H9 (cell line): ENCODE data around the gene MAP3K5. TPM values are rescaled to one million over a fixed set of nuclear protein-coding genes. Genes with fewer than 3 reads are reported as not detected.

ENCODE experiments used
- DNase-seq: peaks from one replicate; pipeline ENCODE4 v3.0.0-alpha.2; 2017
- H2AFZ ChIP-seq: one replicate; pipeline ENCODE4 v1.6.1; 2013; ENCODE audit warnings: mild to moderate bottlenecking, low read length, control low read depth, moderate library complexity
- H2AK5ac ChIP-seq: 2 replicates; pipeline ENCODE4 v1.6.1; 2013; ENCODE audit warnings: low read length, control low read depth, mixed read lengths; ENCODE audit not compliant: insufficient read length
- H2BK120ac ChIP-seq: one replicate; pipeline ENCODE4 v1.6.1; 2013; ENCODE audit warnings: low read depth, mild to moderate bottlenecking, low read length, control low read depth, inconsistent platforms; ENCODE audit not compliant: poor library complexity, severe bottlenecking
- H2BK12ac ChIP-seq: 2 replicates; pipeline ENCODE4 v1.6.1; 2013; ENCODE audit warnings: low read length, control low read depth, mixed read lengths, low read depth; ENCODE audit not compliant: insufficient read length
- H2BK15ac ChIP-seq: 2 replicates; pipeline ENCODE4 v1.6.1; 2013; ENCODE audit warnings: low read depth, low read length, control low read depth
- H2BK20ac ChIP-seq: one replicate; pipeline ENCODE4 v1.6.1; 2013; ENCODE audit warnings: low read depth, mild to moderate bottlenecking, low read length, control low read depth, inconsistent platforms; ENCODE audit not compliant: poor library complexity, severe bottlenecking
- H2BK5ac ChIP-seq: 2 replicates; pipeline ENCODE4 v1.6.1; 2013; ENCODE audit warnings: low read length, control low read depth, mixed read lengths; ENCODE audit not compliant: insufficient read length
- H3K14ac ChIP-seq: 2 replicates; pipeline ENCODE4 v1.6.1; 2013; ENCODE audit warnings: low read length, control low read depth; ENCODE audit not compliant: insufficient read depth
- H3K18ac ChIP-seq: 2 replicates; pipeline ENCODE4 v1.6.1; 2013; ENCODE audit warnings: low read depth, mild to moderate bottlenecking, mixed read lengths, low read length, control low read depth; ENCODE audit not compliant: insufficient read length
- H3K23ac ChIP-seq: 2 replicates; pipeline ENCODE4 v1.6.1; 2013; ENCODE audit warnings: low read length, control low read depth, mixed read lengths, low read depth; ENCODE audit not compliant: insufficient read length
- H3K23me2 ChIP-seq: 2 replicates; pipeline ENCODE4 v1.6.1; 2013; ENCODE audit warnings: low read depth, mild to moderate bottlenecking, mixed read lengths, low read length, control low read depth; ENCODE audit not compliant: insufficient read length, poor library complexity, severe bottlenecking
- H3K27ac ChIP-seq: 2 replicates; pipeline ENCODE4 v1.5.1; 2013; ENCODE audit warnings: low read length, control low read depth, mixed read lengths, low read depth; ENCODE audit not compliant: insufficient read length
- H3K27me3 ChIP-seq: 2 replicates; pipeline ENCODE4 v1.6.1; 2013; ENCODE audit warnings: low read length, control low read depth, inconsistent platforms; ENCODE audit not compliant: insufficient read depth
- H3K4ac ChIP-seq: 2 replicates; pipeline ENCODE4 v1.6.1; 2013; ENCODE audit warnings: low read depth, mild to moderate bottlenecking, control low read depth, inconsistent platforms, low read length, moderate library complexity
- H3K4me1 ChIP-seq: 2 replicates; pipeline ENCODE4 v1.6.1; 2013; ENCODE audit warnings: low read length, control low read depth, inconsistent platforms; ENCODE audit not compliant: insufficient read depth
- H3K4me2 ChIP-seq: 2 replicates; pipeline ENCODE4 v1.6.1; 2013; ENCODE audit warnings: low read length, control low read depth, mixed read lengths; ENCODE audit not compliant: insufficient read length, insufficient read depth
- H3K56ac ChIP-seq: 2 replicates; pipeline ENCODE4 v1.6.1; 2013; ENCODE audit warnings: low read depth, mild to moderate bottlenecking, mixed read lengths, low read length, control low read depth; ENCODE audit not compliant: insufficient read length
- H3K79me1 ChIP-seq: 2 replicates; pipeline ENCODE4 v1.6.1; 2013; ENCODE audit warnings: low read depth, mild to moderate bottlenecking, moderate library complexity, low read length, control low read depth, inconsistent platforms; ENCODE audit not compliant: insufficient read depth, poor library complexity, severe bottlenecking
- H3K79me2 ChIP-seq: 2 replicates; pipeline ENCODE4 v1.6.1; 2013; ENCODE audit warnings: low read length, control low read depth, inconsistent platforms; ENCODE audit not compliant: insufficient read depth
- H3K9ac ChIP-seq: 2 replicates; pipeline ENCODE4 v1.6.1; 2013; ENCODE audit warnings: low read length, control low read depth, mixed read lengths; ENCODE audit not compliant: insufficient read length; ENCODE audit errors: extremely low read depth
- H3K9me3 ChIP-seq: one replicate; pipeline ENCODE4 v1.6.1; 2013; ENCODE audit warnings: low read depth, low read length, inconsistent platforms; ENCODE audit not compliant: control insufficient read depth
- H3T11ph ChIP-seq: one replicate; pipeline ENCODE4 v1.6.1; 2013; ENCODE audit warnings: mild to moderate bottlenecking, low read length, control low read depth, inconsistent platforms
- H4K20me1 ChIP-seq: one replicate; pipeline ENCODE4 v1.6.1; 2013; ENCODE audit not compliant: control insufficient read depth, insufficient read length, insufficient read depth
- H4K5ac ChIP-seq: 2 replicates; pipeline ENCODE4 v1.6.1; 2013; ENCODE audit warnings: low read depth, mild to moderate bottlenecking, mixed read lengths, low read length, control low read depth; ENCODE audit not compliant: insufficient read length
- H4K8ac ChIP-seq: replicated peaks from 2 replicates; pipeline ENCODE4 v1.6.1; 2013; ENCODE audit warnings: low read length, control low read depth, mixed read lengths, low read depth; ENCODE audit not compliant: insufficient read length
- H4K91ac ChIP-seq: 2 replicates; pipeline ENCODE4 v1.6.1; 2013; ENCODE audit warnings: low read depth, mild to moderate bottlenecking, moderate library complexity, mixed read lengths, low read length, control low read depth; ENCODE audit not compliant: insufficient read length
- H3K27ac Mint-ChIP-seq, 3 experiments: 2 replicates in 2 of 3; 3 replicates in 1 of 3; pipeline ENCODE4 v1.8.0; 2020 to 2021; ENCODE audit warnings: mixed read lengths in 3 of 3, mild to moderate bottlenecking in 1 of 3, moderate library complexity in 1 of 3
- H3K27me3 Mint-ChIP-seq: 2 replicates; pipeline ENCODE4 v1.8.0; 2021; ENCODE audit warnings: low read depth, mild to moderate bottlenecking, moderate library complexity, mixed read lengths
- H3K36me3 Mint-ChIP-seq, 3 experiments: 2 replicates in 2 of 3; 3 replicates in 1 of 3; pipeline ENCODE4 v1.8.0; 2020 to 2021; ENCODE audit warnings: low read depth in 3 of 3, mixed read lengths in 3 of 3; ENCODE audit not compliant: insufficient read depth in 1 of 3
- H3K4me1 Mint-ChIP-seq, 2 experiments: 2 replicates each; pipeline ENCODE4 v1.8.0; 2020; ENCODE audit warnings: mixed read lengths in 2 of 2
- H3K4me3 Mint-ChIP-seq, 2 experiments: 2 replicates in 1 of 2; 3 replicates in 1 of 2; pipeline ENCODE4 v1.8.0; 2020 to 2021; ENCODE audit warnings: mild to moderate bottlenecking in 2 of 2, mixed read lengths in 2 of 2, moderate library complexity in 1 of 2
- H3K9me3 Mint-ChIP-seq, 2 experiments: 2 replicates in 1 of 2; 3 replicates in 1 of 2; pipeline ENCODE4 v1.8.0; 2020; ENCODE audit warnings: mild to moderate bottlenecking in 2 of 2, mixed read lengths in 2 of 2, moderate library complexity in 1 of 2
- CTCF ChIP-seq: fragments of 200-600 bp; sonication (generic); conservative IDR thresholded peaks from 3 replicates; pipeline ENCODE4 v1.8.0; 2021; ENCODE audit warnings: antibody characterized with exemption, mild to moderate bottlenecking
- WGBS: extraction: QIAGEN DNeasy Blood & Tissue Kit; methylation state at CpG from one replicate; pipeline ENCODE4 v1.1.7; 2013; ENCODE audit warnings: missing lambda C conversion rate, low lambda C conversion rate, mixed read lengths; ENCODE audit not compliant: insufficient read length; ENCODE audit errors: extremely low coverage; 5-methylcytosine and 5-hydroxymethylcytosine counted together
- total RNA-seq: library from RNA; stranded (reverse); gene quantifications from 2 replicates; pipeline ENCODE4 v1.2.1, GENCODE V29; 2021

The MAP3K5 gene
- total RNA-seq, 1 experiment from 2014 or later, result 1.6 TPM

DNA sequence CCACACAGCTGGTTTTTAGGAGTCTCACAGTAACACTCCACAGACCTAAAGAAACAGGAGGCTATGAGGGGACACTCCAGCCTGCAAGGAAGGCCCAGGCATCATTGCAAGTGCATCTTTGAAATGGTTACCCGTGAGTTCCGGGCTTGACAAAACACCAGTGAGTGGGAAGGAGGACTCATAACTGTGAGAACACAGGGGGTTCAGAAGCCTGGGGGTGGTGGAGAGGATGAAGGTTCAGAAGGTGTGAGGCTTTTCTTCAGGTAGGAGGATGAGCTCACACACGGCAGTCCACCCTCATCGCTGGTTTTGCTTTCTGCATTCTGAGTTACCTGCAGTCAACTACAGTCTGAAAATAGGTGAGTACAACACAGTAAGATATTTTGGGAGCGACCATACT lies 282.0 kb downstream of the MAP3K5 start:
- Histone ChIP-seq H3K14ac (no peak overlapping the region), H3T11ph (no peak overlapping the region), H4K91ac (no peak overlapping the region), H2AFZ (no peak overlapping the region), H2BK12ac (no peak overlapping the region), H3K4me1 (peaks cover 6% of the 10 kb centered on the region), H3K79me2 (peaks cover 4% of the 10 kb centered on the region; the same call in 1 of the 2 replicates), H3K4ac (no peak overlapping the region), H3K23me2 (no peaks in the 10 kb centered on the region), H3K27ac (no peak overlapping the region), H2BK5ac (no peak overlapping the region), H3K18ac (no peak overlapping the region), H3K27me3 (no peaks in the 10 kb centered on the region), H4K20me1 (no peaks in the 10 kb centered on the region), H3K9me3 (no peaks in the 10 kb centered on the region), H2BK20ac (no peak overlapping the region), H3K23ac (no peak overlapping the region), H3K79me1 (peaks cover 6% of the 10 kb centered on the region), H3K9ac (no peak overlapping the region), H4K8ac (no peak overlapping the region), H3K4me2 (no peak overlapping the region), H4K5ac (no peak overlapping the region), H2BK15ac (no peak overlapping the region), H2AK5ac (no peak overlapping the region), H3K56ac (no peak overlapping the region), H2BK120ac (no peak overlapping the region)
- no peak for TF ChIP-seq CTCF
- Mint-ChIP-seq H3K27ac (no peak overlapping the region; a peak in 1 of 7 replicates), H3K4me1 (peaks cover 25 to 33% of the 10 kb centered on the region in 2 experiments), H3K36me3 (peaks cover 22 to 35% (median 23%) of the 10 kb centered on the region in 3 experiments; a peak in 6 of 7 replicates), H3K27me3 (no peaks in the 10 kb centered on the region), H3K4me3 (no peak overlapping the region), H3K9me3 (no peaks in the 10 kb centered on the region; a peak in 1 of 5 replicates)
- no CpG with 5 or more reads among the region's 5 CpGs for WGBS
- DNase-seq, result no peak
